GM12878 (cell line): ENCODE measurements around the gene CYP1A2. TPM values are rescaled to one million over a fixed set of nuclear protein-coding genes. Genes with fewer than 3 reads are reported as not detected.

Experiments
- ATAC-seq: fragments of 200-7000 bp; cut with Tn5 transposase; 3 replicates; pipeline ENCODE4 v1.9.1; 2020; ENCODE audit warnings: mild to moderate bottlenecking, moderate library complexity
- BruUV-seq: library from RNA; stranded (reverse); fragments of 400-500 nt; replicated peaks from 2 replicates; lab custom pipeline; 2021; lab: Mats Ljungman, UMichigan
- CTCF ChIA-PET: fragments of 300-600 bp; sonication (Branson Sonifier 250); formaldehyde crosslinking; extraction: SDS; loops from one replicate; lab custom pipeline; 2021; ENCODE audit warnings: inconsistent platforms; lab: Yijun Ruan, JAX
- POLR2A ChIA-PET: fragments of 350-600 bp; formaldehyde crosslinking; extraction: SDS; loops from one replicate; lab custom pipeline; 2021; ENCODE audit warnings: inconsistent platforms; lab: Charles Lee
- RAD21 ChIA-PET: fragments of 300-600 bp; sonication (Branson Sonifier 250); formaldehyde crosslinking; loops from one replicate; lab custom pipeline; 2023; ENCODE audit warnings: antibody characterized with exemption; ENCODE audit not compliant: unreplicated experiment; lab: Charles Lee
- SMC1A ChIA-PET: fragments of 300-600 bp; sonication (Branson Sonifier 250); formaldehyde crosslinking; loops from one replicate; lab custom pipeline; 2023; ENCODE audit not compliant: unreplicated experiment, uncharacterized antibody; lab: Charles Lee
- DNase-seq: peaks from one replicate; pipeline ENCODE4 v3.0.0-alpha.2; 2011; ENCODE audit warnings: low read depth, low spot score
- FAIRE-seq: peaks from 3 replicates; lab custom pipeline; 2011; peaks lifted over from hg19 to GRCh38; lab: Jason Lieb, UNC
- H2AFZ ChIP-seq: 2 replicates; pipeline ENCODE4 v1.6.0; 2011; ENCODE audit warnings: low read depth, low read length, control low read depth; ENCODE audit not compliant: control insufficient read depth
- H3K27ac ChIP-seq: 2 replicates; pipeline ENCODE4 v1.5.1; 2011; ENCODE audit warnings: control low read depth; ENCODE audit not compliant: control insufficient read depth, insufficient read depth
- H3K27me3 ChIP-seq, 2 experiments: replicated peaks in 1 of 2; 2 replicates each; pipeline versions ENCODE4 v1.6.0 to v1.6.1; 2011; ENCODE audit warnings: low read length in 1 of 2; ENCODE audit not compliant: control insufficient read depth in 2 of 2, insufficient read depth in 2 of 2
- H3K36me3 ChIP-seq, 2 experiments: 2 replicates each; pipeline ENCODE4 v1.5.1; 2011; ENCODE audit warnings: low read length in 1 of 2; ENCODE audit not compliant: control insufficient read depth in 2 of 2, insufficient read depth in 2 of 2
- H3K4me1 ChIP-seq: 2 replicates; pipeline ENCODE4 v1.6.1; 2011; ENCODE audit warnings: mild to moderate bottlenecking, low read length, moderate library complexity, mixed read lengths; ENCODE audit not compliant: control insufficient read depth, insufficient read depth
- H3K4me2 ChIP-seq: 2 replicates; pipeline ENCODE4 v1.6.0; 2011; ENCODE audit warnings: control low read depth; ENCODE audit not compliant: control insufficient read depth, insufficient read depth
- H3K4me3 ChIP-seq: fragments of 200-600 bp; sonication (generic); 2 replicates; pipeline ENCODE4 v1.5.1; 2016
- H3K79me2 ChIP-seq: 2 replicates; pipeline ENCODE4 v1.6.0; 2011; ENCODE audit warnings: low read length; ENCODE audit not compliant: control insufficient read depth, insufficient read depth
- H3K9ac ChIP-seq: 2 replicates; pipeline ENCODE4 v1.8.0; 2011; ENCODE audit warnings: low read length, control low read depth, mixed read lengths; ENCODE audit not compliant: control insufficient read depth, insufficient read depth
- H3K9me3 ChIP-seq: replicated peaks from 3 replicates; pipeline ENCODE4 v1.5.1; 2011; ENCODE audit warnings: mild to moderate bottlenecking, low read length; ENCODE audit not compliant: control insufficient read depth, insufficient read depth
- H4K20me1 ChIP-seq: 2 replicates; pipeline ENCODE4 v1.6.0; 2011; ENCODE audit not compliant: control insufficient read depth, insufficient read depth
- ESRRA ChIP-seq: IDR thresholded peaks from 2 replicates; pipeline ENCODE4 v1.6.1; 2012; ENCODE audit warnings: mild to moderate bottlenecking, low read length, improper control_type of control experiment
- HSF1 ChIP-seq: fragments of 150-350 bp; IDR thresholded peaks from 2 replicates; pipeline ENCODE4 v1.6.1; 2014; ENCODE audit warnings: mild to moderate bottlenecking, low read depth, low read length
- POLR2A ChIP-seq: IDR thresholded peaks from 2 replicates; pipeline ENCODE4 v1.6.1; 2011; ENCODE audit warnings: low read depth, mild to moderate bottlenecking, low read length
- POLR2AphosphoS5 ChIP-seq: IDR thresholded peaks from 2 replicates; pipeline ENCODE4 v1.6.1; 2011; ENCODE audit warnings: mild to moderate bottlenecking, low read length, inconsistent platforms
- RAD21 ChIP-seq: IDR thresholded peaks from 2 replicates; pipeline ENCODE4 v1.6.1; 2011; ENCODE audit warnings: mild to moderate bottlenecking, low read depth, low read length, moderate library complexity; ENCODE audit not compliant: insufficient read depth
- SMAD5 ChIP-seq: IDR thresholded peaks from 2 replicates; pipeline ENCODE4 v1.6.1; 2016; ENCODE audit warnings: antibody characterized with exemption, low read depth
- SP1 ChIP-seq: IDR thresholded peaks from one replicate; pipeline ENCODE4 v1.6.1; 2011; ENCODE audit warnings: low read depth, low read length
- TAF1 ChIP-seq: IDR thresholded peaks from 2 replicates; pipeline ENCODE4 v1.6.1; 2011; ENCODE audit warnings: mild to moderate bottlenecking, low read depth, low read length, borderline replicate concordance
- TCF12 ChIP-seq: IDR thresholded peaks from 2 replicates; pipeline ENCODE4 v1.6.1; 2011; ENCODE audit warnings: low read depth, mild to moderate bottlenecking, low read length
- YBX1 ChIP-seq: fragments of 450-650 bp; IDR thresholded peaks from 2 replicates; pipeline ENCODE4 v1.6.1; 2016; ENCODE audit warnings: antibody characterized with exemption
- ZZZ3 ChIP-seq: IDR thresholded peaks from 2 replicates; pipeline ENCODE4 v1.6.1; 2011; ENCODE audit warnings: low read depth; ENCODE audit not compliant: control insufficient read depth, insufficient read length
- WGBS: methylation state at CpG from one replicate; pipeline ENCODE4 v1.1.6; 2016; ENCODE audit warnings: low lambda C conversion rate; ENCODE audit not compliant: insufficient replicate concordance, insufficient coverage; ENCODE audit errors: missing lambda C conversion rate; 5-methylcytosine and 5-hydroxymethylcytosine counted together
- in situ Hi-C: fragments of 300-500 bp; cut with MboI; formaldehyde crosslinking; loops from 9 replicates; pipeline ENCODE4 v1.14.3; 2018; ENCODE audit warnings: mixed read lengths
- intact Hi-C: fragments of 100-400 bp; cut with micrococcal nuclease; formaldehyde crosslinking; loops from one replicate; pipeline ENCODE4 v1.14.2; 2022; ENCODE audit not compliant: unreplicated experiment
- polyA plus RNA-seq, 11 experiments: library from polyadenylated mRNA; depleted of rRNA in 4 of 11; unstranded in 6 of 11; stranded (reverse) in 5 of 11; fragments of >200 nt; fragmentation: Nextera tagmentation in 4 of 11; fragmentation: Illumina TruSeq in 1 of 11; extraction: Ambion mirVana in 4 of 11; extraction: Trizol in 1 of 11; gene quantifications; 1 replicate in 1 of 11; 2 replicates in 10 of 11; pipeline versions ENCODE4 v1.2.1 to v1.2.3, GENCODE V29; 2011 to 2016; ENCODE audit warnings: inconsistent platforms in 2 of 11, missing spikeins in 2 of 11, low read depth in 1 of 11
- total RNA-seq, 4 experiments: library from RNA; depleted of rRNA in 3 of 4; stranded (reverse); fragments of >200 nt in 3 of 4; fragmentation: Illumina TruSeq in 1 of 4; extraction: Trizol in 1 of 4; gene quantifications; 2 replicates each; pipeline versions ENCODE4 v1.2.1 to v1.2.3, GENCODE V29; 2013 to 2021

The CYP1A2 gene
- total and polyA plus RNA-seq, 10 of the 15 experiments (the other 5 are each of a cell fraction or from before 2014, with no cell fraction given): 0.03 to 0.09 (median 0.05) TPM; not detected in 7

DNA sequence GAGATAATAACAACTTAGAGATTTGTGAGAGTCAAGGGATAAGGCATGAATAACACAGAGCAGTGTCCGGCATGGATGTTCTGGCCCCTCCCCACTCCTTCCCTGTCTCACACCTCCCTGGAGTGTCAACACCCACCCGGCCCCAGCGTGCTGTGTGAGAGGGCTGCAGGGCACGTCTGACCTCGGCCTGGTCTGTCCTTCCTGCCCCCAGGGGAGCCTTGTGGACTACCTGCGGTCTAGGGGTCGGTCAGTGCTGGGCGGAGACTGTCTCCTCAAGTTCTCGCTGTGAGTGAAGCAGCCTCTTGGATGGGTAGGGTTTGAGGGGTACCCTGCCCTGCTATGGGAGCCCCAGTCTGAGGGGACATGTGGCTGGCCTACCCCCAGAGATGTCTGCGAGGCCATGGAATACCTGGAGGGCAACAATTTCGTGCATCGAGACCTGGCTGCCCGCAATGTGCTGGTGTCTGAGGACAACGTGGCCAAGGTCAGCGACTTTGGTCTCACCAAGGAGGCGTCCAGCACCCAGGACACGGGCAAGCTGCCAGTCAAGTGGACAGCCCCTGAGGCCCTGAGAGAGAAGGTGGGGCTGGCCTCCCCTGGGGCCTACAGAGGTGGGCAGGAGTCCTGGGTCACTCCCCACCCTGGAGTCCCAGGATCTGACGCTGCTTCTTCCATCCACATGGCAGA, 52.8 kb downstream of the CYP1A2 start:
- no peaks in the 10 kb centered on the region for H3K27me3 ChIP-seq
- TF ChIP-seq SP1 (no peak), POLR2A (peak; percentile 63)
- RAD21 ChIA-PET: interaction anchor here (3.9 to 22.9 kb wide), 2 partner anchors 22 to 30 kb away, joined by 28 to 1186 read pairs; partner anchors contain the start of gene CSK
- no peak for FAIRE-seq
- H3K79me2 ChIP-seq: peaks cover 24% of the 10 kb centered on the region
- SMC1A ChIA-PET: interaction anchor here (7.4 to 15.7 kb wide), 2 partner anchors 13 to 25 kb away, joined by 74 to 811 read pairs; partner anchors contain the start of gene CSK
- WGBS: 84% methylated on average over 18 of the region's 18 CpGs
- H3K4me1 ChIP-seq: peaks cover 38% of the 10 kb centered on the region
- no peak overlapping the region for H3K4me2 ChIP-seq
- in situ Hi-C loops (no loop called here), intact Hi-C loops (loop anchor here (5.0 kb wide), 1 partner anchor 41 kb away; the partner anchor contains the start of gene ULK3)
- BruUV-seq: no TSS peak
- ATAC-seq: no peak
- CTCF ChIA-PET: interaction anchor here (1.1 to 25.9 kb wide), 5 partner anchors 9 to 101 kb away, joined by 3 to 1288 read pairs (median 26); partner anchors contain the start of gene CSK
- H3K27ac ChIP-seq: no peak overlapping the region
- no peaks in the 10 kb centered on the region for H3K9me3 ChIP-seq
- H3K4me3 ChIP-seq: no peak overlapping the region
- no peak for DNase-seq
- peaks cover 6% of the 10 kb centered on the region for H4K20me1 ChIP-seq
- H2AFZ ChIP-seq: no peak overlapping the region
- POLR2A ChIA-PET: interaction anchor here (5.3 kb wide), 1 partner anchor 24 kb away, joined by 42 read pairs; no protein-coding TSS in a partner anchor
- H3K9ac ChIP-seq: no peak overlapping the region
- H3K36me3 ChIP-seq: peaks cover 46 to 59% of the 10 kb centered on the region in 2 experiments

- H4K20me1 ChIP-seq: peaks cover 6% of the 10 kb centered on the region
- H3K36me3 ChIP-seq: peaks cover 46 to 57% of the 10 kb centered on the region in 2 experiments
- TF ChIP-seq TAF1 (no peak), ZZZ3 (no peak), POLR2AphosphoS5 (no peak), ESRRA (no peak), RAD21 (no peak), TCF12 (no peak), SMAD5 (no peak), HSF1 (no peak), YBX1 (no peak)
- peaks cover 18% of the 10 kb centered on the region for H3K79me2 ChIP-seq
- POLR2A ChIA-PET: no interaction called here
- ATAC-seq: no peak
- no peak overlapping the region for H2AFZ ChIP-seq
- CTCF ChIA-PET: interaction anchor here (25.9 kb wide), 1 partner anchor 26 kb away, joined by 1288 read pairs; the partner anchor contains the start of gene CSK
- H3K4me2 ChIP-seq: no peak overlapping the region
- peaks cover 32% of the 10 kb centered on the region for H3K4me1 ChIP-seq
- no peaks in the 10 kb centered on the region for H3K9me3 ChIP-seq
- H3K27me3 ChIP-seq: no peaks in the 10 kb centered on the region
- no TSS peak for BruUV-seq
- no peak overlapping the region for H3K4me3 ChIP-seq
- in situ Hi-C loops: no loop called here
- SMC1A ChIA-PET: no interaction called here
- RAD21 ChIA-PET: interaction anchor here (1.0 to 3.9 kb wide), 3 partner anchors 9 to 79 kb away, joined by 3 to 28 read pairs (median 3); no protein-coding TSS in a partner anchor
- no peak for FAIRE-seq
- intact Hi-C loops: loop anchor here (5.0 kb wide), 1 partner anchor 40 kb away; the partner anchor contains the start of gene ULK3
- H3K27ac ChIP-seq: no peak overlapping the region
- no peak for DNase-seq
- 99% methylated on average over 20 of the region's 20 CpGs for WGBS
- H3K9ac ChIP-seq: no peak overlapping the region
These were observed 53.6 kb downstream of the CYP1A2 start for GRCh38 chr15:74802290-74802689.
